GM19023 (cell line): ENCODE measurements around the gene COL23A1.

Source experiments
- ATAC-seq: cut with Tn5 transposase; IDR thresholded peaks from one replicate; pipeline ENCODE4 v1.9.1; 2021; ENCODE audit warnings: mild to moderate bottlenecking, moderate library complexity; ENCODE audit not compliant: unreplicated experiment

Gene COL23A1

GRCh38 chr5:178560911-178561310 lies 29.3 kb downstream of the COL23A1 start:
- no peak for ATAC-seq

DNA sequence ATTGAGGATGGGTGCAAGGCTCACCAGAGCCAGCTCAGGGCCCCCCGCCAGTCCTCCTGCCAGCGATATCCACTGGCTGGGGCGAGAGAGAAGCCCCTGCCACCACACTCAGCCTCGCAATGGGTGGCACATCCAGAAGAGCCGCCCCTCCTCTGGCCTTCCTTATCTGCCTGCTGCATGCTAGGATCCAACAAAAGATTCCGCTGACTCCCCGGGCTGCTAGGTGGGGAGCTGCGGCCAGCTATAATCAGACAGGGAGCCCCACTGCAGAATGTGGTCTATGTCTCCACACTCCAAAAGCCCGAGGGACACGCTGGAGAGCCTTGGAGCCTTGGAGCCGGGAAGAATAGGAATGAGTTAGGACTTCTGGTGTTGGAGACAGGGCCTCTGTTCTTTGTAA lies 32.8 kb downstream of the COL23A1 start:
- no peak for ATAC-seq

DNA sequence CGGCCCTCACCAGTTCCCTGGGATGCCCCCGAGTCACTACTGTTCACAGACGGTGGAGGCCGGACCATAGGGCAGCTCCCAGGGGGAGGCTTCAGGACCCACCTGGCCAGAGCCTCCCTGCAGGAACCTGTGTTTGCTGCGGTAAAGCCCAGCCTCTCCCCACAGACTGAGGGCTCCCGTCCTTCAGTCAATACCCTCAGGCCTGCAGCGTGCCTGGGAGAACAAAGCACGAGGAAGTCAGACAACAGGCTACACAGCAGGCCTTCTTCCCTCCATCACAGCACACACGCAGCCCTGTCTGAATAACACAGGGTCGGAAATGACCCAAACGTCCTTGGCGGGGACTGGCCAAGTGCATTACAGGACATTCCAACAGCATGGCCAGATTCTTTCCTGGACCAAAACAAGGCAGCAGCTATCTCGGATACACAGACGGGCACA lies 34.4 kb downstream of the COL23A1 start:
- no peak for ATAC-seq

DNA sequence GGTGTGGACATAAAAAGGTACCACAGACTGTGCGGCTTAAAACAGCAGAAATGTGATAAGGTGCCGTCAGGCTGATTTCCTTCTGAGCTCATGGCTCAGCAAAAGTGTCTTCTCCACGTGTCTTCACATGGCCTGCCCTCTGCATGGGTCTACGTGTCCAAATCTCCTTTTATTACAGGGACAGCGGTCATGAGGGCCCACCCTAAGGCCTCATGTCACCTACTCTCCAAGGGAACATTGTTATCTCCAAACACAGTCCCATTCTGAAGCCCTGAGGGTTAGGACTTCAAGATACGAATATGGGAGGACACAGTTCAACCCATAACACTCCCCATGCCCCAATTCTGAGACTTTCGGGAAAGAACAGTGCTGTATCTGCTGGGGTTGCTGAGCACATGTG lies 35.2 kb downstream of the COL23A1 start:
- no peak for ATAC-seq

GRCh38 chr5:178554311-178554710 lies 35.9 kb downstream of the COL23A1 start:
- no peak for ATAC-seq

DNA sequence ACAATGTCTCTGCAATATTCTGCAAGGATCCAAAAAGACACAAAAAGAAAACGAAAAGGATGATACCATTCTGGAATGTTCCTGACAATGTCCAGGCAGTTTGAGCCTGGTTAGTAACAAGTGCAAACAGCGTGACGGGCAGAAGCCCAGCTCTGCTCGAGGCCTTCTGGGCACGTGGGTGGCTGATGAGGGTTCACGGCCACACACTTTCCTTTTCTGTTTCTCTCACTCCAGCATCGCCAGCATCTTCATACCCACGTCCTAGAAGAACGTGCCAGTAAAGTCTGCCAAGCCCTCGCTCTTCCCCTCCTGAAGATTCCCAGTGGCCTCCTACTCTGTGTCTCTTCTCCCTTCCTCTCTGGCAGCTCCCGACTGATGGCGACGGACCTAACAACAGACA lies 36.7 kb downstream of the COL23A1 start:
- no peak for ATAC-seq

GRCh38 chr5:178551468-178551867 lies 38.7 kb downstream of the COL23A1 start:
- ATAC-seq: no peak

DNA sequence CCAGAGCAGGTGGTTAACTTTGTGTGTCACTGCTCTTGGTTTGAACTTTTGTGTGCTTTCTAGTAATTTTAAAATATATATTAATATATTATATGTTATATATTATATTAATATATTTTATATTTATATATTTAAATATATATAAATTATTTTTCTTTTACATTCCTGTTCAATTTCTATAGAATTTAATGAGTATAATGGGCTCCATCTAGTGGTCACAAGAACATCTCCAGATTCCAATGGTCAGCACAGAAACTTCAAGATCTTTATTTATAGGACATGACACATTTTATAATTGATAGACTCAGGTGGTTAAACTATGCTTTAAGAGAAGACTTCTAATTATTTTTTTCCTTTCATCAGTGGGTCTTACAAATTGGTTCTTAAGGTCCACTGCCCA lies 39.1 kb downstream of the COL23A1 start:
- no peak for ATAC-seq

DNA sequence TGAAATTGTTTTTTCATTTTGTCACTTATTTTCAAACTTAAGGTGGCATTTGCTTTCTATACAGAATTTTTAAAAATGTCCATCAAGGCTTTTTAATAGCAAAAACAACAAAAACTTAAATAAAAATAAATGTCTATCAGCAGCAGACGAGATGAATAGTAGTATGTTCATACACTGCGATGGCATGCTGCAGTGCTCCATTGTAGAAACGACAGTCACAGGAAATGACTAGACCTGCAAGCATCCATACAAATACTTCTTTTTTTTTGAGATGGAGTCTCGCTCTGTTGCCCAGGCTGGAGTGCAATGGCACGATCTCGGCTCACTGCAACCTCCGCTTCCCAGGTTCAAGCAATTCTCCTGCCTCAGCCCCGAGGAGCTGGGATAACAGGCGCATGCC lies 41.4 kb downstream of the COL23A1 start:
- ATAC-seq: no peak

- ATAC-seq: no peak
Measured at GRCh38 chr5:178547753-178548415, 42.3 kb downstream of the COL23A1 start.

GRCh38 chr5:178547052-178547666 lies 43.0 kb downstream of the COL23A1 start:
- ATAC-seq: no peak

DNA sequence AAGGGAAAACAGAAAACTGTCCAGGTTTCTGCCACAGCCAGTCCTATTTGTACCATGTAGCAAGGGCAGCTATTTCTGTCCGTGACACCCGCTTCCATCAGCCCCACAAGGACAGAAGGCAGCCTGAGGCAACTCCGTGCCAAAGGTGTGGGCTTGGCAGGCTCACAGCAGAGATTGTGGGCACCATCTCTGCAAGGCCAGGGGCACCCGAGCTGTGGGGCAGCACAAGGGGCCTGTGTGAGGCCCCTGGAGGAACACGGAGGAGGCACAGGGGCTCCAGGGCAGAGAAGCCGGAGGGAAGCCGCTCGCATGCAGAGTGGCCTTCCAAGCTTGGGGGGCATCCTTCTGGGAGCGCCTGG lies 43.5 kb downstream of the COL23A1 start:
- ATAC-seq: no peak

DNA sequence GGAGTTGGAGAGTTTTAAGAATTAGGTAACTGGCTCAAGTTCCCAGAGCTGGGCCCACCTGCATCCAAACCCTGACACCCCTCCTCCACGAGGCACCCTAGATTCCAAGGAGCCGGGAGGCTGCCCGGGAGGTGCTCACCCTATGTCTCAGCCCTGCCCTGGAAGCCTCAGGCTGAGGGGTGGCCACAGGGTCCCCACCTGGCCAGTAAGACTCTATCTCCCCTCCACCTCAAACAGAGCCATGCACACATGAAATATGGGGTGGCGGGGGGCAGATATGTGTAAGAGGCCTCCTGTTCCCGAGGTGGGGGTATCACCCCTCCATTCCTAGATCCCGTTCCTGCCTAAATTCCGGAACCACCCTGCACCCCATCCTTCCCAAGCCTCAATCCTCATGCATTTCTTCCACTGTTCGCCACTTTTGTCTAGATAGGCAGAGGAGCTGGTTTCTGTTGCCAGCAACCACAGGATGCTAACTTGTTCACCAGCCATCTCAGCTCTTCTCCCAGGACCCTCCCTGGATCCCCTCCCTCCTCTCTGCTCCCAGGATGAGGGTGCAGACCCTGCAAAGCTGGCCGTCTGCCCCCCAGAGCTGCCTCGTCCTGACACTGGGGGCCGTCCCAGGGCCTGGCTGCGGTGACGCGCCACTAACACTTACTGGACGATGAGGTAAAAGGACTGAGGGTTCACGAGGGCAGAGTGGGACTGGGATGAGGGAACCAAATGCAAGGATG lies 44.1 kb downstream of the COL23A1 start:
- no peak for ATAC-seq

DNA sequence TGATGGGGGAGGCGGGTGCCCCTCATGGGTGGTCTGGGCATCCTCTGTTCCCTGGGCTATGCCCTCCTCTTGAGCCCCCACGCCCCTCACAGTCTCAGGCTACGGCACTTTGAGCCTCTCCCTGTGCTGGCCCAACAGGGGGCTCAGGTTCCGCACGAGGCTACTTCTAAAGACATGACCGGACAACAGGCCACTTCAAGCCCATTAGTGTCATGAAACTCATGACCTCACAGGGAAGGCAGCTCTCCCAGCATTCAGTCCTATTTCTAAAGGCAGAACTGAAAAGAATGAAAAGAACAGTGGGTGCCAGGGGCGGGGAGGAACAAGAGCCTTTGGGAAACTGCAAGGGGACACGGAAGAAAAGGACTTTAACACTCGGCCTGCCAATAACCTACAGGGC lies 45.0 kb downstream of the COL23A1 start:
- no peak for ATAC-seq

DNA sequence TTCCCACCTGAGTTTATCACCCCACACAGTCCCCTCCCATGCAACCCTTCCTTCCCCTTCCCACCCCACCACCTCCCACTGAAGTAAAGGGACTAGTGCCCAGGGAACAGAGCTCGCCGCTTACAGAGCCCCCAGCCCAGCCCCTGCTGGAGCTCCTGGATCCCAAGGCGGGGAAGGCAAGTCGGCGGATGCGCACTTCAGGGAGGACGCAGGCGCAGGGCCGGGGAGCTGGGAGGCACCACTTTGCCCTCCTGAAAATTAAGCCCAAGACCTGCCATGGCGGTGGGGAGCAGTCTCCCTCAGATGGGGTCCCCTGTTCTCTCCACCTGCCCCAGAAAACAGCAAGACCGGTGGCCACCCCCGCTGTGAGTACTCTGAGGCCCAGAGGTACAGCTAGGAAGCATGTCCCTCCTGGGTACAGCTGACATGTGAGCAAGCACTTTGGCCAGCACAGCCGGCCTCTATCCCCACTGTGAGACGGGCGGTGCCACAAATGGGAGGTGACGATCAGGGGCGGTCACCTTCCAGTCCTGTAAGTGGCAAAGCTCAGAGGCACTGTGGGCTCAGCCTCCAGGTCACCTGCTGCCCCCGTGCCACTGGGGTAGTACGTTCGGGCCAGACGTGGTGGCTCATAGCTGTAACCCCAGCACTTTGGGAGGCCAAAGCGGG lies 45.9 kb downstream of the COL23A1 start:
- no peak for ATAC-seq

GRCh38 chr5:178542455-178542854 lies 47.7 kb downstream of the COL23A1 start:
- ATAC-seq: no peak

DNA sequence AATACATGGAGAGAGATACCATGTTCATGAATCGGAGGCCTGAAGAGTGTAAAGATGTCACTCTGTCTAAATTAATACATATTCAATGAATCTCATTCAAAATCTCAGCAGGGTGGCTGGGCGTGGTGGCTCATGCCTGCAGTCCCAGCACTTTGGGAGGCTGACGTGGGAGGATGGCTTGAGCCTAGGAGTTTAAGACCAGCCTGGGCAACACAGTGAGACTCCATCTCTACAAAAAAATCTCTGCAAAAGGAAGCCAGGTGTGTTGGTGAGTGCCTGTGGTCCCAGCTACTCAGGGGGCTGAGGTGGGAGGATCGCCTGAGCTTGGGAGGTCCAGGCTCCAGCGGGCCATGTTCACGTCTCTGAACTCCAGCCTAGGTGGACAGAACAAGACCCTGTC lies 49.7 kb downstream of the COL23A1 start:
- no peak for ATAC-seq

GRCh38 chr5:178538741-178539229 lies 51.4 kb downstream of the COL23A1 start:
- no peak for ATAC-seq

DNA sequence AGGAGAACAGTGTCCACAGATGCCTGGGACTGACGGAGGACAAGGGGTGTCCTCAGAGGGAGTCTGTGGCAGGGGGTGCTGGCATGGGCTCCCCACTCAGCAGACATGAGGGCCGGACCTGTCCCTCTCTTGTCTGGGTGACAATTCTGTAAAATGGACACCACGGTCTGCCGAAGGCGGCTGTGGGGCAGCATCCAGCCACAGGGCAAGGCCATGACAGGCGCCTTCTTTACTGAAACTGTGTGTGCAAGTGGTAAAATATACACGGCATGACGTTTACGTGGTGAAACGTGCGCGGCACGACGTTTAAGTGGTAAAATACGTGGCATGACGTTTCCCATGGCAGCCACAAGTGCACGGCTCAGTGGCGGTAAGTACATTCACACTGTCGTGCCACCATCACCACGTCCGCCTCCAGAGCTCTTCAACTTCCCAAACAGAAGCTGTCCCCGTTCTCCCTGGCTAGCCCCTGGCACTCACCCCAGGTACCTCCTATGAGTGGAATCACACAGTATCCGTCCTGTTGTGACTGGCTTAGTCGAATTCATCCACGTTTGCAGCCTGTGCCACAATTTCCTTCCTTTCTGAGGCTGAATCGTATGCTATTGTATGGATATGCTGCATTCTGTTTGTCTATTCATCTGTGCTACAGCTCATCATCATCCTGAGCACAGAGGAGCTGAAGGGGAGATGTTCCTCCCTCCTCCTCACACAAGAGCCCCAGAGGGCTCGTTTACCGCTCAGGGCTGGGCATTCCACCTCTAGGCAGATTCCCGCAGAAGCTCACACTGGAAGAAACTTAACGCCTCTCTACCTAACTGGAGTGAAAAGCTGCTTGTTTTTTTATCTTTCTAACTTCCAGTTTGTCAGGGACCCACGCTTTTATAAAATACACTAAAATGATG lies 52.5 kb downstream of the COL23A1 start:
- ATAC-seq: no peak
